T-helper 17 cell (primary cell): ENCODE results near the gene IFNL2. TPM values are rescaled to one million over a fixed set of nuclear protein-coding genes. Genes with fewer than 3 reads are reported as not detected.
"Not testable (repeated sequence)": the region's sequence is repeated elsewhere in the genome, so short reads cannot be mapped to it uniquely, and the experiment has no call there.

Source experiments
- ATAC-seq: fragments of 150-1000 bp; cut with Tn5 transposase; 2 replicates; pipeline ENCODE4 v1.10.0; 2021; ENCODE audit warnings: mild to moderate bottlenecking, moderate library complexity
- DNase-seq, 3 donors: peaks; one replicate each; pipeline versions ENCODE4 v3.0.0 to v3.0.0-alpha.2; 2020 to 2021
- H3K9me3 ChIP-seq: one replicate; pipeline ENCODE4 v1.7.0; 2013; ENCODE audit warnings: low read length, mild to moderate bottlenecking; ENCODE audit not compliant: control insufficient read depth, poor library complexity, severe bottlenecking
- H3K27ac Mint-ChIP-seq: one replicate; pipeline ENCODE4 v1.8.0; 2022; ENCODE audit warnings: mild to moderate bottlenecking, moderate library complexity, mixed read lengths
- H3K27me3 Mint-ChIP-seq: one replicate; pipeline ENCODE4 v1.8.0; 2022; ENCODE audit warnings: mixed read lengths
- H3K36me3 Mint-ChIP-seq: one replicate; pipeline ENCODE4 v1.8.0; 2022; ENCODE audit warnings: low read depth, mixed read lengths
- H3K4me1 Mint-ChIP-seq: one replicate; pipeline ENCODE4 v1.8.0; 2022; ENCODE audit warnings: mild to moderate bottlenecking, mixed read lengths
- H3K4me3 Mint-ChIP-seq: one replicate; pipeline ENCODE4 v1.8.0; 2022; ENCODE audit warnings: mild to moderate bottlenecking, moderate library complexity, mixed read lengths
- total RNA-seq, 4 donors: library from RNA in 2 of 4; stranded (reverse) in 2 of 4; gene quantifications; one replicate each; pipeline ENCODE4 v1.2.3 and lab custom pipeline; 2022 to 2026

IFNL2 gene
- total RNA-seq, 2 donors from 2014 or later = not detected

DNA sequence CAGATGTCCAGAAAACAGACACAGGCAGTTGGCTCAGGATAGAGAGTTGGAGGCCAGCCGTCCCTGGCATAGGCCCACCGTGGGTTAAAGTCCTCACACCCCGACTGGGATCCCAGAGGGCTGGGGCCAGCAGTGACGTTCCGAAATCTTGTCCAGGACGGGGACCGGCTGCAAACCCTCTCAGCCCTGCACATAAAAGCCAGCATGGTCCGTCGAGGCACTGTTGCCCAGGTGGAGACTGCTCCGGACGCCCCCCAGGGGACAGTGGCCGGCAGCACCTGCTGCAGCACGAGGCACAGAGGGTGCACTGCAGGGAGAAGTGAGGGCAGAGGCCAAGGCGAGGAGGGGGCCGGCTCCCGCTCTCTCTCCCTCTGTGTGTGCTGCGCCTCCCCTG lies 4.3 kb upstream of the IFNL2 start:
- Mint-ChIP-seq H3K27ac (no peak overlapping the region), H3K4me1 (peaks cover 6% of the 10 kb centered on the region), H3K4me3 (peak overlapping the region; percentile 52), H3K27me3 (peaks cover 35% of the 10 kb centered on the region), H3K36me3 (peaks cover 11% of the 10 kb centered on the region)
- no peak for DNase-seq
- ATAC-seq = no peak
- H3K9me3 ChIP-seq = no peaks in the 10 kb centered on the region

DNA sequence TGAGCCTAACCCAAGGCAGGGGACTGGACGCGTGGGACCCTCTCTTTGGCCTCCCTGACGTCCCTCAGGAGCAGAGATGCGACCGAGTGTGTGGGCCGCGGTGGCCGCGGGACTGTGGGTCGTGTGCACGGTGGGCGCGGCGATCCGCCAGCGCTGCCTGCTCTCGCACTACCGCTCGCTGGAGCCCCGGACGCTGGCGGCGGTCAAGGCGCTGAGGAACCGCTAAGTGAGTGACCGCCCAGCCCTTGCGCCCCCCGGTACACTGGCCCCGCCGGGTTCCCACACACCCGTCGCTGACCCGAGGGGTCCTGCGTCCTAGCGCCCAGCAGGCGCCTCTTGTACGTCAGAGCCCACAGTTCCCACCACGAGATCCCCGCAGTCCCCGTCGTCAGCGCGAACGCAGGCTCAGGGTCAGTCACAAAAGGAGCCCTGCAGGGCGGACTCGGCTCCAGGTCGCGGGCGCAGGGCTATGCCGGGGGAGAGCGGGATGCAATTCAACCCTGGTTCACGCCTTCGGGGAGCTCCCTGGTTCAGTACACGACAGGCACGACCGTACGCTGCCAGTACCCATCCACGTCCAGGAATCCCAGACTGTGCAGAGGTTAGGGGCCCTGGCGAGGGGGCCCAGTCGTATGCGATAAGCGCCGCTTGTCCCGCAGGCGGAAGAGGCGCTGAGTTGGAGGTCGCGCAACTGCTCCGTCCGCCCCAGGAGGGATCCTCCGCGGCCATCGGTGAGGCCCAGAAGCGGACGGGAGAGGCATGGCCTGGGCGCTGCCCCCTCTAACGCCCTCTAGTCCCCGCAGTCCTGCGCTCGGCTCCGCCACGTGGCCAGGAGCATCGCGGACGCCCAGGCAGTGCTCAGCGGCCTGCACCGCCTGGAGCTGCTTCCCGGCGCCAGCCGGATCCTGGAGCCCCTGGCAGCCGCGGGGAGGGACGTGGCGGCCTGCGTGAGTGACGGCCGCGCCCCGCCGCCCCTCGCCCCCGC lies 3.6 kb upstream of the IFNL2 start:
- H3K4me1 Mint-ChIP-seq = peaks cover 6% of the 10 kb centered on the region
- no peak for ATAC-seq
- no peak for DNase-seq
- no peaks in the 10 kb centered on the region for H3K9me3 ChIP-seq
- H3K36me3 Mint-ChIP-seq = peaks cover 11% of the 10 kb centered on the region
- peaks cover 39% of the 10 kb centered on the region for H3K27me3 Mint-ChIP-seq
- H3K4me3 Mint-ChIP-seq = no peak overlapping the region
- no peak overlapping the region for H3K27ac Mint-ChIP-seq

DNA sequence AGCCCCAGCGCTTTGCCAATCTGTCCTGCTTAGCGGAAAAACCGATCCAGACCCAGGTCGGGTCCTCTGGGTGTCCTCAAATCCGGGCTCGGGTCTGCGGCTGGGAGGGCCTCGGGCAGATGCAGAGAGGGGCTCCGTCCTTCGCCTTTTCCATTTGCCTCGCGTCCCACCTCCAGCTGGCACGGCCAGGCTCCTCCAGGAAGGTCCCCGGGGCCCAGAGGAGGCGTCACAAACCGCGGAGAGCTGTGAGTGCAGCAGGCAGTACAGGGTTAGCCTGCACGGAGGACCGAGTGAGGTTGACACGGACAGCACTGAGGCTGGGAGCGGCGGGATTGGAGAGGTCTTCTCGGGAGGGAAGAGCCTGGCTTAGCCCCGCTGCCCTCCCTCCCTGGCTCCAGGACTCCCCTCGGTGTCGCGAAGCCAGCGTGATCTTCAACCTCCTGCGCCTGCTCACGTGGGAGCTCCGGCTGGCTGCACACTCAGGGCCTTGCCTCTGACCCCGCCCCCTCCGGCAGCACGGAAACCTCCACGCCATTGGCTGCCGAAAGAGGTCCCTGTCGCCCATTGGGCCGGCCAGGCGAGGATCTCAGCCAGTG lies 2.8 kb upstream of the IFNL2 start:
- Mint-ChIP-seq H3K36me3 (peaks cover 11% of the 10 kb centered on the region), H3K27ac (no peak overlapping the region), H3K27me3 (peaks cover 46% of the 10 kb centered on the region), H3K4me1 (peaks cover 6% of the 10 kb centered on the region), H3K4me3 (peak overlapping the region; percentile 64)
- ATAC-seq (peak; percentile 53), DNase-seq (peak in 1 of 3 donors; percentile 12)
- no peaks in the 10 kb centered on the region for H3K9me3 ChIP-seq

DNA sequence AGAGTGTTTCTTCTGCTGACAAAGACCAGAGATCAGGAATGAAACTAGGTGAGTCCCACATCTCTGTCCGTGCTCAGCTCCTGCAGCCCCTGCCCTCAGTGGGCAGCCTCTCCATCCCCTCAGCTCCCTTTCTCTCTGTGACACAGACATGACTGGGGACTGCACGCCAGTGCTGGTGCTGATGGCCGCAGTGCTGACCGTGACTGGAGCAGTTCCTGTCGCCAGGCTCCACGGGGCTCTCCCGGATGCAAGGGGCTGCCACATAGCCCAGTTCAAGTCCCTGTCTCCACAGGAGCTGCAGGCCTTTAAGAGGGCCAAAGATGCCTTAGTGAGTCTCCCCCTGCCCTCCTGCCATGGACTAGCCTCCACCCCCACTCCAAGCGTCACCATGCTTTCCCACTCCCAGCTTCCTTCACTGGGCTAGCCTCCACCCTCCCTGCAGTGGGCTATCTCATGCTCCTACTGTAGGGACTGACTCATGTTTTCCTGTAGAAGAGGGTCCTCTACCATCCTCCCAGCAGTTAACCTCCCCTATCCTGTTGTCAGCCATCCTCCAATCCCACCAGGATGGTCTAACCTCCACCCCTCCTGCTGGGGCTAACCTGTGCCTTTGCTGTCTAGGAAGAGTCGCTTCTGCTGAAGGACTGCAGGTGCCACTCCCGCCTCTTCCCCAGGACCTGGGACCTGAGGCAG lies 481 bp downstream of the IFNL2 start:
- peaks cover 31% of the 10 kb centered on the region for H3K27me3 Mint-ChIP-seq
- not testable (repeated sequence) for H3K9me3 ChIP-seq, H3K27ac Mint-ChIP-seq, DNase-seq, H3K4me1 Mint-ChIP-seq, H3K4me3 Mint-ChIP-seq, ATAC-seq, H3K36me3 Mint-ChIP-seq

DNA sequence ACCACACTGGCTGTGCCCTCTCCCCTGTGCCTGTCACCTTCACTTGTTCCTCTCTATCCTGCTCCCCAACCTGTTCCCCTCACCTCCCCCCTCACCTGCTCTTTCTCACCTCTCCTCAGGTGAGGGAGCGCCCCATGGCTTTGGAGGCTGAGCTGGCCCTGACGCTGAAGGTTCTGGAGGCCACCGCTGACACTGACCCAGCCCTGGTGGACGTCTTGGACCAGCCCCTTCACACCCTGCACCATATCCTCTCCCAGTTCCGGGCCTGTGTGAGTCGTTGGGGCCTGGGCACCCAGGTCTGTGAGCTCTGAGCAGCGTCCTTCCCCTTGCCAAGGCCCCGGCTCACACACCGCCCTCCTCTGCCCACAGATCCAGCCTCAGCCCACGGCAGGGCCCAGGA lies 1.2 kb downstream of the IFNL2 start:
- DNase-seq, H3K36me3 Mint-ChIP-seq, H3K27ac Mint-ChIP-seq, H3K4me1 Mint-ChIP-seq, H3K4me3 Mint-ChIP-seq, ATAC-seq, H3K9me3 ChIP-seq: not testable (repeated sequence)
- H3K27me3 Mint-ChIP-seq = peaks cover 27% of the 10 kb centered on the region

DNA sequence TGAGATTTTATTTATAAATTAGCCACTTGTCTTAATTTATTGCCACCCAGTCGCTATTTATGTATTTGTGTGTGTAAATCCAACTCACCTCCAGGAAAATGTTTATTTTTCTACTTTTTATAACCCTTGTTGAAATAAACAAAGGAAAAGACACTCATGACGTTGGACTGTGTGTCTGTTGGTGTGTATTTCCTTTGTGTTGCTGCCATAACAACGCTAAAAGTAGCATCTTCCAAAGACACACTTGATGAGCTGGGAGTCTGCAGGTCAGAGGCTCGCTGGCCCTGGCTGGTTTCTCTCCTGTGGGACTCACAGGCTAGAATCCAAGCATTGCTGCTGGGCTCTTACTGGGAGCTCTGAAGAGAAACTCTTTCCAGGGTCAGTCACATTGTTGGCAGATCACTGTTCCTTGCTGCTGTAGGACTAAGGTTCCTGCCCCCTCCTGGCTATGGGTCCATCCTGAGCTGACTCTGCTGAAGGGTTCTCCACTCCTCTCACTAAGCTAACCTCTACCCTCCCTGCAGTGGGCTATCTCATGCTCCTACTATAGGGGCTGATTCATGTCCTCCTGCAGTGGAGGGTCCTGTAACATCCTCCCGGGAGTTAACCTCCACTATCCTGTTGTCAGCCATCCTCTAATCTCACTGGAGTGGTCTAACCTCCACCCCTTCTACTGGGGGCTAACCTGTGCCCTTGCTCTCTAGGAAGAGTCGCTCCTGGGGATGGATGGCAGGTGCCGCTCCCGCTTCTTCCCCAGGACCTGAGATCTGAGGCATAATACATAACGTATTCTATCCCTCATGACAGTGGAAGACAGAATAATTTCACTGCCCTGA lies 2.1 kb downstream of the IFNL2 start:
- Mint-ChIP-seq H3K27ac (no peak overlapping the region), H3K4me1 (peaks cover under 1% of the 10 kb centered on the region), H3K4me3 (no peak overlapping the region), H3K36me3 (no peaks in the 10 kb centered on the region), H3K27me3 (peaks cover 26% of the 10 kb centered on the region)
- ATAC-seq (no peak), DNase-seq (no peak)
- H3K9me3 ChIP-seq = no peaks in the 10 kb centered on the region

DNA sequence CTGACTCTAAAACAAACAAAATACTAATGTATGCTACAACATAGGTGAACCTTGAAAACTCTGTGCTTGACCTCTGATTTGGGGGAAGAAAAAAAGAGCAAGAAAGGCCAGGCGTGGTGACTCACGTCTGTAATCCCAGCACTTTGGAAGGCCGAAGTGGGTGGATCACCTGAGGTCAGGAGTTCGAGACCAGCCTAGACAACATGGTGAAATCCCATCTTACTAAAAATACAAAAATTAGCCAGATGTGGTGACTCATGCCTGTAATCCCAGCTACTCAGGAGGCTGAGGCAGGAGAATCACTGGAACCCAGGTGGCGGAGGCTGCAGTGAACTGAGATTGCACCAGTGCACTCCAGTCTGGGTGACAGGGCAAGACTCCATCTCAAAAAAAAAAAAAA lies 5.7 kb downstream of the IFNL2 start:
- not testable (repeated sequence) for H3K4me1 Mint-ChIP-seq, H3K9me3 ChIP-seq, H3K36me3 Mint-ChIP-seq, H3K4me3 Mint-ChIP-seq, DNase-seq, ATAC-seq, H3K27ac Mint-ChIP-seq
- H3K27me3 Mint-ChIP-seq = peaks cover 33% of the 10 kb centered on the region

DNA sequence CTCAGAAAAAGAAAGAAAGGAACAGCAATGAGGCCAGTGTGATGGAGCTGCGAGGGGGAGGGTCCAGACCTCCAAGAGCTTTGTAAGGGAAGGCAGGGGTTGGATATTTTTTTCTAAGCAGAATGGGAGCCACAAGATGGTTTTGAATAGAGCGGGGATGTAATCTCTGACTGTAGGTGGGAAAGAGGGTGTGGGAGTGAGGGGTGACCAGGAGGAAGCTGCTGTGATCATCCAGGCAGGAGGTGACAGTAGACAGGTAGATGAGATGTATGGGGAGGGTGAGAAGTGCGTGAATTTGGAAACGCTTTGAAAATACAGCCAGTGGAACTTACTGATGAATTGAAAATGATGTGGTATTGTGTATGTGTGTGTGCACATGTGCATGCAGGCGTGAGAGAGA lies 7.4 kb downstream of the IFNL2 start:
- Mint-ChIP-seq H3K27me3 (peaks cover 19% of the 10 kb centered on the region), H3K36me3 (peaks cover 2% of the 10 kb centered on the region), H3K4me3 (no peak overlapping the region), H3K27ac (no peak overlapping the region), H3K4me1 (peaks cover 5% of the 10 kb centered on the region)
- H3K9me3 ChIP-seq = no peaks in the 10 kb centered on the region
- DNase-seq (no peak), ATAC-seq (no peak)

DNA sequence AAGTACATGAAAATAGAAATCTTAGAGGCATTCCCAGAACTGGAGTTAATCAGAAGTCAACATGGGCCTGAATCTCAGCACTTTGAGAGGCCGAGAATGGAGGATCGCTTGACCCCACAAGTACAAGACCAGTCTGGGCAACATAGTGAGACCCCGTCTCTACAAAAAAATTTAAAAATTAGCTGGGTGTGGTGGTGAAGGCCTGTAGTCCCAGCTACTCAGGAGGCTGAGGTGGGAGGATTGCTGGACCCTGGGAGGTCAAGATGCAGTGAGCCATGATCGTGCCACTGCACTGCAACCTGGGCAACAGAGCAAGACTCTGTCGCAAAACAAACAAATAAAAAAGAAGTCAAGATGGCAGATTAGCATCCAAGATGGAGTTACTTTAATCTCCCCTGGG lies 8.5 kb downstream of the IFNL2 start:
- Mint-ChIP-seq H3K27me3 (peaks cover 13% of the 10 kb centered on the region), H3K36me3 (peaks cover 2% of the 10 kb centered on the region), H3K4me3 (no peak overlapping the region), H3K4me1 (peaks cover 5% of the 10 kb centered on the region), H3K27ac (no peak overlapping the region)
- H3K9me3 ChIP-seq = no peaks in the 10 kb centered on the region
- DNase-seq (no peak), ATAC-seq (no peak)

DNA sequence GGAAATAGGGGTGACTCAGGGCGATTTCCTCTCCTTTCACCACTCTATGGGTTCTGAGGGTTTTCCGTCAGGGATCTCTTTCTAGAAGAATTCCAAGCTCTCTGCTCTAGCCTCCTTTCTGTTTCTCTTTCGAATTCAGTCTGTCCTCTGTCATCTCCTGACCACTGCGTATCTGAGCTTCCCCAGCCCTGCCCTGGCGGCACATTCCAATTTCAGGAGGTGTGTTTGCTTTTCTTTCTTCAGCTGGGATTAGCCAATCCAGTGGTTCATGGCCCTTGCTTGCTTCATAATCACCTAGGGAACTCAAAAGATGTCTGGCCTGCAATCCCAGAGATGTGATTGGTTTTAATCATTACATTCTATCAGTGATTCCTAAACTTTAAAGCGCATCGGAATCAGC lies 9.4 kb downstream of the IFNL2 start:
- H3K4me3 Mint-ChIP-seq = peak overlapping the region; percentile 69
- peaks cover 5% of the 10 kb centered on the region for H3K4me1 Mint-ChIP-seq
- no peak for DNase-seq

DNA sequence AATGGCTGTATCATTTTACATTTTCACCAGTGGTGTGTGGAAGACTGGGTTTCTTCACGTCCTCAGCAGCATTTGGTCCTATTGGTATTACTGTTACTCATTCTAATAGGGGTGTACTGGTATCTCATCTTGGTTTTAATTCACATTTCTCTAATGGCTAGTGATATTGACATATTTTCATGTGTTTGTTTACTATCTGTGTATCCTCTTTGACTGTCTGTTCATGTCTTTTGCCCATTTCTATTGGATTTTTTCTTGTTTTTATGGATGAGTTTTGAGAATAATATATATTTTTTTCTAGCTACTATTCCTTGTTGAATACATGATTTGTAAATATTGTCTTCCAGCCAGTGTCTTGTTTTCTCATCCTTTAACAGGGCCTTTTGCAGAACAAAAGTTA lies 13.8 kb downstream of the IFNL2 start:
- no peak overlapping the region for H3K27ac Mint-ChIP-seq
- H3K4me1 Mint-ChIP-seq = no peaks in the 10 kb centered on the region
- ATAC-seq (no peak), DNase-seq (no peak)
- no peak overlapping the region for H3K4me3 Mint-ChIP-seq
- no peaks in the 10 kb centered on the region for H3K9me3 ChIP-seq
- peaks cover 15% of the 10 kb centered on the region for H3K27me3 Mint-ChIP-seq
- peaks cover 5% of the 10 kb centered on the region for H3K36me3 Mint-ChIP-seq

More for the DNA sequence above, 9.4 kb downstream of the IFNL2 start:
- no peaks in the 10 kb centered on the region for H3K9me3 ChIP-seq
- Mint-ChIP-seq H3K36me3 (peaks cover 2% of the 10 kb centered on the region), H3K27ac (no peak overlapping the region), H3K27me3 (peaks cover 13% of the 10 kb centered on the region)
- no peak for ATAC-seq

DNA sequence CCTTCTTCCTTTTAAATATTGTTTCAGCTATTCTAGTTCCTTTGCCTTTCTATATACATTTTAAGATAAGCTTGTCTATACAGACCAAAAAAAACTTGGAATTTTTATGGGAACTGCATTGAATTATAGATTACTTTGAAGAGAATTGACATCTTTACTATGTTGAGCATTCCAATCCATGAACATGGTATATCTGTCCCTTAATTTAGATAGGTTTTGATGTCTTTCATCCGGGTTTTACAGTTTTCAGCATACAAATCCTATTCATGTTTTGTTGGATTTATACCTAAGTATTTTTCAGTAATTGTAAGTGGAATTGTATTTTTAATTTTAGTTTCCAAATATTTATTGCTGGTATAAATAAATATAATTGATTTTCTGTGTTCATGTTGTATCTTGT lies 15.8 kb downstream of the IFNL2 start:
- H3K4me1 Mint-ChIP-seq = no peaks in the 10 kb centered on the region
- no peak overlapping the region for H3K4me3 Mint-ChIP-seq
- H3K27ac Mint-ChIP-seq = no peak overlapping the region
- peaks cover 5% of the 10 kb centered on the region for H3K36me3 Mint-ChIP-seq
- peaks cover 12% of the 10 kb centered on the region for H3K27me3 Mint-ChIP-seq
- H3K9me3 ChIP-seq = no peaks in the 10 kb centered on the region
- DNase-seq (no peak), ATAC-seq (no peak)
